Body of pancreas (tissue), 4 donors: ENCODE data around the gene ARMS2.

Source experiments
- POLR2A ChIP-seq, 3 donors: fragments of 450-650 bp; IDR thresholded peaks; one replicate each; pipeline ENCODE4 v1.6.1; 2016; ENCODE audit warnings: antibody characterized with exemption in 3 of 3, mild to moderate bottlenecking in 2 of 3
- TF ChIP-seq, protein P1 (sequence below), 7 experiments: fragments of 450-650 bp in 4 of 7; fragments of 200-600 bp in 3 of 7; sonication (generic) in 3 of 7; IDR thresholded peaks; one replicate each; pipeline ENCODE4 v1.5.1; 2016 to 2019; ENCODE audit warnings: antibody characterized with exemption in 7 of 7

DNA sequence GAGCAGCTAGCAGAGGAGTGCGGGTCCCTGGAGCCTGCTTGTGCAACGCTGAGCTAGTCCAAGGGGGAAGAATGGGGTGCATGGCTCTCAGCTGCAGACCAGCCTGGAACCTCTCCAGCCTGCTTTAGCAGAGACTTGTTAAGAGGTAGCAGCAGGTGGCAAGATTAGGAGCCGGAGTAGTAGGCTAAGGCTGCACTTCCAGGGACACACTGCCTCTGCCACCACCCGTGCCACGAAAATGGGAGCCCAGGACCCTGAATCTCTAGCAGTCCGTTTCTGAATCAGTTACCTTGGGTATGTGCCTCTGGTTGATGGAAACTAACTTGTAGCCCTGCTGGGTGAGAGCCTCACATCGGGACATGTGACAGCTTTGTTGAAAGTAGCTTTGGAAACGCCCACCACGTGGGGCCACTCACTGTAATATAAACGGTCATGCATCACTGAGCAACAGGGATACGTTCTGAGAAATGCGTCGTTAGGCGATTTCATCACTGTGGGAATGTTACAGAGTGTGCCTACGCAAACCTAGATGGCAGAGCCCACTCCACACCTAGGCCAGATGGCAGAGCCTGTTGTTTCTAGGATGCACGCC, 32.8 kb downstream of the ARMS2 start:
- no peak for TF ChIP-seq POLR2A (IDR thresholded peaks at IDR 0.05)
- TF ChIP-seq, protein P1, sequence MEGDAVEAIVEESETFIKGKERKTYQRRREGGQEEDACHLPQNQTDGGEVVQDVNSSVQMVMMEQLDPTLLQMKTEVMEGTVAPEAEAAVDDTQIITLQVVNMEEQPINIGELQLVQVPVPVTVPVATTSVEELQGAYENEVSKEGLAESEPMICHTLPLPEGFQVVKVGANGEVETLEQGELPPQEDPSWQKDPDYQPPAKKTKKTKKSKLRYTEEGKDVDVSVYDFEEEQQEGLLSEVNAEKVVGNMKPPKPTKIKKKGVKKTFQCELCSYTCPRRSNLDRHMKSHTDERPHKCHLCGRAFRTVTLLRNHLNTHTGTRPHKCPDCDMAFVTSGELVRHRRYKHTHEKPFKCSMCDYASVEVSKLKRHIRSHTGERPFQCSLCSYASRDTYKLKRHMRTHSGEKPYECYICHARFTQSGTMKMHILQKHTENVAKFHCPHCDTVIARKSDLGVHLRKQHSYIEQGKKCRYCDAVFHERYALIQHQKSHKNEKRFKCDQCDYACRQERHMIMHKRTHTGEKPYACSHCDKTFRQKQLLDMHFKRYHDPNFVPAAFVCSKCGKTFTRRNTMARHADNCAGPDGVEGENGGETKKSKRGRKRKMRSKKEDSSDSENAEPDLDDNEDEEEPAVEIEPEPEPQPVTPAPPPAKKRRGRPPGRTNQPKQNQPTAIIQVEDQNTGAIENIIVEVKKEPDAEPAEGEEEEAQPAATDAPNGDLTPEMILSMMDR (IDR thresholded peaks at IDR 0.05) = no peak
